ENCODE measurements around the gene CANX.

DNA sequence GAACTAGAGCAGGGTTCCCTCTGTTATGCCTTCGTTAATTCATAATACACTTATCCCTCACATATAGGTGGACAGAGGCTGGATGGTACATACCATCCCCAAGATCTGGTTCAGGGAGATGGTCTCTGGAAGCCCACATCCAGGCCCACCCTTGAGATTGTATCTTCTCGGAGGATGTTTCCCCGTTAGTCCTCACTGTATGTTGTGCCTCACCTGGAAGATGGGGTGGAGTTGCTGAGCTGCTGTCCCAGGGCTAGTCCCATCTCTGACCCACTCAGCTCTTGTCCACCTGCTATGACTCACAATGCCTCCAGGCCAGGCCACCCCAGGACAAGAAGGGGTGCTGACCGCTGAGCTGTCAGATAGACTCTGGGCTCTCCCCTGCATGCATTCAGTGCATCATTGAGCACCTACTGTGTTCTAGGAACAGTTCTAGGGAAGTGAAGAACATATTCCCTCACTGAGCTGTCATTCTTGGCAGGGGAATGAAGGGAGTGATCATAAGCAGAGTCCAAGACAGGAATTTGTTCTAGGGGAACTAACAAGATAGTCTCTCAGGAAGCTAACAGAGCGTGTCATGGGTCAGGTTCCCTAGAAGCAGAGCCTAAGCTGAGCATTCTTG lies 17.9 kb upstream of the CANX start, which contains the start of gene CBY3:
- no peak for TF ChIP-seq EZH2 (IDR thresholded peaks at IDR 0.05; ENCODE audit: insufficient read depth, poor library complexity, severe bottlenecking)
- no peak for TF ChIP-seq EZH2phosphoT487 (IDR thresholded peaks at IDR 0.05; ENCODE audit: insufficient read depth, low read depth)

Data from GM23248 (cell line).